ENCODE measurements around the gene SCN10A.

- TF ChIP-seq EZH2phosphoT487 (conservative IDR thresholded peaks at IDR 0.05; ENCODE audit: low read length): no peak
- no peak for TF ChIP-seq CTCF (IDR thresholded peaks at IDR 0.05; ENCODE audit: insufficient read depth, low read length, poor library complexity, severe bottlenecking)
Measured at GRCh38 chr3:38827791-38828190, 11.8 kb upstream of the SCN10A start.
